Neuronal stem cell (in vitro differentiated cells): ENCODE data around the gene BMF.
A peak's percentile ranks its signal among the peaks of the same experiment; 100 is the strongest.
"Not testable (repeated sequence)": the region's sequence is repeated elsewhere in the genome, so short reads cannot be mapped to it uniquely, and the experiment has no call there.

Experiments
- DNase-seq: peaks from one replicate; pipeline ENCODE4 v3.0.0-alpha.2; 2013; ENCODE audit warnings: low spot score
- H2AFZ ChIP-seq: one replicate; pipeline ENCODE4 v1.6.1; 2013; ENCODE audit warnings: mild to moderate bottlenecking, low read length, inconsistent platforms
- H2AK5ac ChIP-seq: 2 replicates; pipeline ENCODE4 v1.6.1; 2013; ENCODE audit warnings: low read depth, mild to moderate bottlenecking, inconsistent platforms, low read length, moderate library complexity, mixed read lengths
- H2BK120ac ChIP-seq: 2 replicates; pipeline ENCODE4 v1.6.1; 2013; ENCODE audit warnings: low read depth, mild to moderate bottlenecking, inconsistent platforms, low read length, moderate library complexity, mixed read lengths
- H2BK12ac ChIP-seq: one replicate; pipeline ENCODE4 v1.6.1; 2013; ENCODE audit warnings: low read length, inconsistent platforms
- H2BK15ac ChIP-seq: 2 replicates; pipeline ENCODE4 v1.6.1; 2013; ENCODE audit warnings: mild to moderate bottlenecking, low read length, inconsistent platforms, mixed read lengths
- H2BK5ac ChIP-seq: one replicate; pipeline ENCODE4 v1.6.1; 2013; ENCODE audit warnings: inconsistent platforms, mild to moderate bottlenecking, low read length, moderate library complexity
- H3K14ac ChIP-seq: one replicate; pipeline ENCODE4 v1.6.1; 2013; ENCODE audit warnings: low read length, inconsistent platforms
- H3K18ac ChIP-seq: 2 replicates; pipeline ENCODE4 v1.6.1; 2013; ENCODE audit warnings: low read length, inconsistent platforms
- H3K23ac ChIP-seq: 2 replicates; pipeline ENCODE4 v1.6.1; 2013; ENCODE audit warnings: low read depth, mild to moderate bottlenecking, mixed read lengths, low read length, inconsistent platforms; ENCODE audit not compliant: poor library complexity
- H3K27ac ChIP-seq: replicated peaks from 3 replicates; pipeline ENCODE4 v1.5.1; 2013; ENCODE audit warnings: low read length, inconsistent platforms
- H3K27me3 ChIP-seq, 3 experiments: 2 replicates each; pipeline ENCODE4 v1.6.1; 2013; ENCODE audit warnings: low read length in 3 of 3, mild to moderate bottlenecking in 2 of 3, inconsistent platforms in 1 of 3, low read depth in 1 of 3, mixed read lengths in 1 of 3, moderate library complexity in 1 of 3; ENCODE audit not compliant: control insufficient read depth in 3 of 3, insufficient read depth in 3 of 3
- H3K36me3 ChIP-seq, 2 donors: replicated peaks in 1 of 2; 2 replicates each; pipeline ENCODE4 v1.6.1; 2013; ENCODE audit warnings: low read length in 2 of 2; ENCODE audit not compliant: control insufficient read depth in 2 of 2, insufficient read depth in 2 of 2
- H3K4ac ChIP-seq: 2 replicates; pipeline ENCODE4 v1.6.1; 2013; ENCODE audit warnings: inconsistent platforms, mild to moderate bottlenecking, low read length, moderate library complexity
- H3K4me1 ChIP-seq, 2 donors: 1 replicate in 1 of 2; 2 replicates in 1 of 2; pipeline ENCODE4 v1.6.1; 2013; ENCODE audit warnings: low read length in 2 of 2, low read depth in 1 of 2; ENCODE audit not compliant: control insufficient read depth in 2 of 2, insufficient read depth in 1 of 2
- H3K4me2 ChIP-seq: one replicate; pipeline ENCODE4 v1.6.1; 2013; ENCODE audit warnings: mild to moderate bottlenecking, low read length, inconsistent platforms; ENCODE audit not compliant: insufficient read depth, poor library complexity, severe bottlenecking
- H3K4me3 ChIP-seq, 2 donors: 2 replicates each; pipeline ENCODE4 v1.5.1; 2013; ENCODE audit warnings: low read length in 2 of 2, mild to moderate bottlenecking in 2 of 2, inconsistent platforms in 1 of 2, moderate library complexity in 1 of 2
- H3K79me1 ChIP-seq: one replicate; pipeline ENCODE4 v1.6.1; 2013; ENCODE audit warnings: low read depth, mild to moderate bottlenecking, inconsistent platforms, low read length, moderate library complexity
- H3K9ac ChIP-seq: one replicate; pipeline ENCODE4 v1.6.1; 2013; ENCODE audit warnings: mild to moderate bottlenecking, low read depth, low read length, inconsistent platforms; ENCODE audit not compliant: poor library complexity
- H3K9me3 ChIP-seq, 2 donors: replicated peaks in 1 of 2; 2 replicates each; pipeline versions ENCODE3 to v1.6.1; 2013; ENCODE audit warnings: low read length in 2 of 2, mild to moderate bottlenecking in 2 of 2, inconsistent platforms in 1 of 2, low read depth in 1 of 2, mixed read lengths in 1 of 2, moderate library complexity in 1 of 2; ENCODE audit not compliant: control insufficient read depth in 2 of 2, insufficient read depth in 1 of 2
- H4K8ac ChIP-seq: one replicate; pipeline ENCODE4 v1.6.1; 2013; ENCODE audit warnings: low read depth, mild to moderate bottlenecking, inconsistent platforms, low read length, moderate library complexity
- H4K91ac ChIP-seq: one replicate; pipeline ENCODE4 v1.6.1; 2013; ENCODE audit warnings: low read length, low read depth, mild to moderate bottlenecking, inconsistent platforms; ENCODE audit not compliant: poor library complexity
- WGBS, 2 donors: extraction: QIAGEN DNeasy Blood & Tissue Kit; methylation state at CpG; one replicate each; pipeline ENCODE4 v1.1.7; 2013; ENCODE audit warnings: missing lambda C conversion rate in 2 of 2, mixed read lengths in 1 of 2; ENCODE audit not compliant: insufficient read length in 2 of 2, insufficient replicate concordance in 1 of 2; ENCODE audit errors: extremely low coverage in 2 of 2; 5-methylcytosine and 5-hydroxymethylcytosine counted together

Gene BMF

DNA sequence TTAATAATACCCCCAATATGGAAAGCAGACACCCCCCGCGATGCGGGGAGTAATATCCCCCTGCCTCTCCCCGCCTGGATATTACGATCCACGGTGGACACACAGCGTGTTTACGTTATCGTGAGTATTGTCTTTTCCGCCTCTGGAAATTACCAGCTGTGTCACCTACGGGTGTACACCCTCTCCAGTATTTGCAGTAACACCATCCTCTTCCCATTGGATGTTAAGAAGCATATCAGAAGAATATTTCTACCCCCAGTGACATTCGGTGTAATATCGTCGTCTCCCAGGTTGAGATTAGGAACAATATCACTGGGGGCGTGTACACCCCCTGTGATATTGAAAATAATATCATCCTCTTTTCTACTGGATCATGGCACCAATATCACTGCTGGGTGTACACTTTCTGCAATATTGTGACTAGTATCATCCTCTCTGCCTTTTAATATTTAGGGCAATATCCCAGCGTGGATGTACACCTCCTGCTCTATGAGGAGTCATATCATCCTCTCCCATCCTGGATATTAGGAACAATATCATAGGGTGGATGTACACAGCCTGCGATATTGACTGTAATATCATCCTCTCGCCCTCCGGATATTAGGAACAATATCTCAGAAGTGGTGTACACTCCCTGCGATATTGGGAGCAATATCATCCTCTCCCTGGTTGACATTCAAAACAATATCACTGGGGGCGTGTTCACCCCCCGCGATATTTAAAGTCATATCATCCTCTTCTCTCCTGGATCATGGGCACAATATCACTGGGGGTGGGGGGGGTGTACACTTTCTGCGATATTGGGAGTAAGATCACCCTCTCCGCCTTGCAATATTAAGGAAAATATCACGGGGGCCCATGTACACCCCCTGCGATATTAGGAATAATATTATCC is 20.3 kb upstream of the BMF start:
- Histone ChIP-seq H2BK12ac (no peak overlapping the region), H3K4ac (no peak overlapping the region), H3K18ac (no peak overlapping the region), H3K4me1 (no peaks in the 10 kb centered on the region), H4K91ac (no peak overlapping the region), H3K4me3 (no peak overlapping the region), H2AFZ (no peak overlapping the region), H3K14ac (no peak overlapping the region), H3K4me2 (no peak overlapping the region), H4K8ac (no peak overlapping the region), H3K79me1 (no peaks in the 10 kb centered on the region), H3K27me3 (peaks cover 0 to 7% (median 0%) of the 10 kb centered on the region in 3 experiments), H2BK120ac (no peak overlapping the region), H3K36me3 (no peaks in the 10 kb centered on the region), H2AK5ac (no peak overlapping the region), H2BK15ac (no peak overlapping the region), H3K9me3 (no peaks in the 10 kb centered on the region), H3K23ac (no peak overlapping the region), H3K27ac (no peak overlapping the region), H2BK5ac (no peak overlapping the region), H3K9ac (no peak overlapping the region)
- no peak for DNase-seq
- no CpG with 5 or more reads among the region's 27 CpGs for WGBS, 2 donors

DNA sequence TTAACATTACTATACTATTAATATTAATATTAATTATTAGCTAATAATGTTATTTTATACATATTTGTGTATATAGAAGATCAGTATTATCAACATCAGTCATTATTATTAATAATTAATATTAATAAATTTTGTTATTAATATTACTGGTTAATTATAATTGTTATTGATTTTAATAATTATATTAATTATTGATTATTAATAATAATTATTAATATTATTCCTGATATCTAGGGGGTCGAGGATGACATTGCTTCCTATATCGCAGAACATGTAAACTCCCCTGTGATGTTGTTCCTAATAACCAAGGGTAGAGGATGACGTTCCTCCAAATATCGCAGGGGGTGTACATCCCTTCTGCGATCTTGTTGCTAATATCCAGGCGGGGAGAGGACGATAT is 17.3 kb upstream of the BMF start:
- no CpG with 5 or more reads among the region's 7 CpGs for WGBS, 2 donors
- Histone ChIP-seq H2BK5ac (no peak overlapping the region), H2AFZ (no peak overlapping the region), H3K14ac (no peak overlapping the region), H3K27me3 (peaks cover 0 to 9% (median 0%) of the 10 kb centered on the region in 3 experiments), H2BK15ac (no peak overlapping the region), H3K18ac (no peak overlapping the region), H3K4me1 (peaks cover 0 to 4% of the 10 kb centered on the region in 2 donors), H3K4ac (no peak overlapping the region), H3K23ac (no peak overlapping the region), H4K91ac (no peak overlapping the region), H3K36me3 (no peaks in the 10 kb centered on the region), H2BK120ac (no peak overlapping the region), H3K27ac (no peak overlapping the region), H3K4me2 (no peak overlapping the region), H2BK12ac (no peak overlapping the region), H4K8ac (no peak overlapping the region), H3K9ac (no peak overlapping the region), H2AK5ac (no peak overlapping the region), H3K79me1 (no peaks in the 10 kb centered on the region), H3K9me3 (no peaks in the 10 kb centered on the region), H3K4me3 (no peak overlapping the region)
- no peak for DNase-seq

DNA sequence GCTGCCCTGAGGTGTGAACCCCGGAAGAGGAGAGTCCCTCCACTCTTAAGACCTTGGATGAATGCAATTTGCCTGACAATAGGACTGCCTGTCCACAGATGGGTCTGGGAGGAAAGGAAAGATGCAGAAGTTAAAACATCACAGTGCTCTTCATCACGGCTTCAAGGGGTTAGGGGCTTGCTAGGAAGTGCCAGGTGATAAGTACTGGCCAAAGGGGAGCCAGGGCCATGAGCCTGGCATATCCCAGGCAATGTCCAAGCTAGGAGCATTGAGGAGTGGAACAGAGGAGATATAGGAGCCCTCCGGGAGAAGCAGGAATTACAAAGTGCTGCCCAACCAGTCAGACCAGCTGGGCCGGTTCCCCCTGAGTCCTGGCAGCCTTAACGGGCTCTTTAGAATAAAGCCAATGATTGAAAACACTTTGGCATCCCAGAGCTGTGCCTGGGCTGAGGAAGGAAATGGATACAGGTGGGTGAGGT is 16.2 kb upstream of the BMF start:
- not testable (repeated sequence) for H3K27ac ChIP-seq, H3K14ac ChIP-seq, H3K9ac ChIP-seq, H3K18ac ChIP-seq, H4K8ac ChIP-seq, H3K4me2 ChIP-seq, H3K23ac ChIP-seq, H2BK5ac ChIP-seq, H3K36me3 ChIP-seq, H4K91ac ChIP-seq, H2AK5ac ChIP-seq, H3K79me1 ChIP-seq, DNase-seq, H3K9me3 ChIP-seq, H2BK12ac ChIP-seq, H2BK15ac ChIP-seq, H3K4ac ChIP-seq, H3K4me3 ChIP-seq, H2BK120ac ChIP-seq, H3K4me1 ChIP-seq
- Histone ChIP-seq H2AFZ (peak overlapping the region; percentile 69), H3K27me3 (peaks cover 0 to 11% (median 0%) of the 10 kb centered on the region in 3 experiments)
- no CpG with 5 or more reads among the region's 5 CpGs for WGBS, 2 donors

DNA sequence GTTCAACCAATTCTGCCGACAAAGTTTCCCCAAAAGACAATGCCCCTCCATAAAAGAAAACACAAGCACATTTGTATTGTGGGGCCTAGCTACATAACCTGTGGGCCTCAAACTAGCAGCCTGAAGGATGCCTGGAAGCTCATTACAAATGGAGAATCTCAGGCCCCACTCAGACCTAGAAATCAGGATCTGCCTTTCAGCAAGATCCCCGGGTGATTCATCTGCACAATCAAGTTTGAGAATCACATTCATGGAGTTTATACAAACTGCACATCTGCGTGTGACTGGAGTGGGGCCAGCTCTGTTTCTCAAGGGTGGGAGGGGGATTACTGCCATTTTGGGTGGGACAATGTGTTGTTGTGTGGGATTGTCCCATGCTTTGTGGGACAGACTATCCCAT is 15.7 kb upstream of the BMF start:
- H3K79me1 ChIP-seq, H4K8ac ChIP-seq, H3K4ac ChIP-seq, H3K9me3 ChIP-seq, H3K36me3 ChIP-seq, H2AK5ac ChIP-seq, H3K4me2 ChIP-seq, H3K18ac ChIP-seq, H3K4me1 ChIP-seq, H3K9ac ChIP-seq, H3K4me3 ChIP-seq, H2BK12ac ChIP-seq, H3K23ac ChIP-seq, H2BK120ac ChIP-seq, H2BK5ac ChIP-seq, H2BK15ac ChIP-seq, H3K14ac ChIP-seq, H3K27ac ChIP-seq, H4K91ac ChIP-seq, DNase-seq: not testable (repeated sequence)
- peak overlapping the region; percentile 69 for H2AFZ ChIP-seq
- H3K27me3 ChIP-seq, result peaks cover 0 to 11% (median 0%) of the 10 kb centered on the region in 3 experiments
- WGBS, 2 donors, result no CpG with 5 or more reads among the region's 3 CpGs
